Prostate gland (tissue), 2 donors: ENCODE data around the gene IFNA2.

Source experiments
- CTCF ChIP-seq, 4 experiments: fragments of 200-600 bp in 2 of 4; fragments of 450-650 bp in 2 of 4; sonication (generic) in 2 of 4; IDR thresholded peaks; 1 replicate in 3 of 4; 2 replicates in 1 of 4; pipeline ENCODE4 v1.5.1; 2016 to 2019; ENCODE audit warnings: antibody characterized with exemption in 4 of 4, mild to moderate bottlenecking in 2 of 4, moderate library complexity in 2 of 4
- POLR2A ChIP-seq: fragments of 450-650 bp; IDR thresholded peaks from one replicate; pipeline ENCODE4 v1.6.1; 2016; ENCODE audit warnings: antibody characterized with exemption, mild to moderate bottlenecking

- TF ChIP-seq CTCF (IDR thresholded peaks at IDR 0.05) (no peak), POLR2A (no peak)
Observed at GRCh38 chr9:21367957-21368356, 17.2 kb downstream of the IFNA2 start, which contains the start of gene IFNA13.
